VCaP (cell line): ENCODE measurements around the gene HIC1.
"Not testable (repeated sequence)": the region's sequence is repeated elsewhere in the genome, so short reads cannot be mapped to it uniquely, and the experiment has no call there.

ENCODE experiments used
- H3K27ac ChIP-seq: fragments of 450-650 bp; 2 replicates; pipeline ENCODE4 v1.5.1; 2017
- CTCF ChIP-seq: fragments of 450-650 bp; conservative IDR thresholded peaks from 2 replicates; pipeline ENCODE4 v1.5.1; 2017; ENCODE audit warnings: mild to moderate bottlenecking, moderate library complexity

HIC1 gene

GRCh38 chr17:2054512-2055291 lies at the start of gene HIC1:
HIC1 (plus strand) TSS chr17:2055103; CDS start chr17:2056691, 1,588 bp downstream.
- H3K27ac ChIP-seq = peak within 1 kb of the TSS; percentile 54
- peak; percentile 98 for TF ChIP-seq CTCF

- H3K27ac ChIP-seq = no peak overlapping the region
- TF ChIP-seq CTCF = no peak
Measured at GRCh38 chr17:2008332-2009126, 46.4 kb upstream of the HIC1 start.

- no peak for TF ChIP-seq CTCF
Measured at GRCh38 chr17:2009737-2010136, 45.2 kb upstream of the HIC1 start.

DNA sequence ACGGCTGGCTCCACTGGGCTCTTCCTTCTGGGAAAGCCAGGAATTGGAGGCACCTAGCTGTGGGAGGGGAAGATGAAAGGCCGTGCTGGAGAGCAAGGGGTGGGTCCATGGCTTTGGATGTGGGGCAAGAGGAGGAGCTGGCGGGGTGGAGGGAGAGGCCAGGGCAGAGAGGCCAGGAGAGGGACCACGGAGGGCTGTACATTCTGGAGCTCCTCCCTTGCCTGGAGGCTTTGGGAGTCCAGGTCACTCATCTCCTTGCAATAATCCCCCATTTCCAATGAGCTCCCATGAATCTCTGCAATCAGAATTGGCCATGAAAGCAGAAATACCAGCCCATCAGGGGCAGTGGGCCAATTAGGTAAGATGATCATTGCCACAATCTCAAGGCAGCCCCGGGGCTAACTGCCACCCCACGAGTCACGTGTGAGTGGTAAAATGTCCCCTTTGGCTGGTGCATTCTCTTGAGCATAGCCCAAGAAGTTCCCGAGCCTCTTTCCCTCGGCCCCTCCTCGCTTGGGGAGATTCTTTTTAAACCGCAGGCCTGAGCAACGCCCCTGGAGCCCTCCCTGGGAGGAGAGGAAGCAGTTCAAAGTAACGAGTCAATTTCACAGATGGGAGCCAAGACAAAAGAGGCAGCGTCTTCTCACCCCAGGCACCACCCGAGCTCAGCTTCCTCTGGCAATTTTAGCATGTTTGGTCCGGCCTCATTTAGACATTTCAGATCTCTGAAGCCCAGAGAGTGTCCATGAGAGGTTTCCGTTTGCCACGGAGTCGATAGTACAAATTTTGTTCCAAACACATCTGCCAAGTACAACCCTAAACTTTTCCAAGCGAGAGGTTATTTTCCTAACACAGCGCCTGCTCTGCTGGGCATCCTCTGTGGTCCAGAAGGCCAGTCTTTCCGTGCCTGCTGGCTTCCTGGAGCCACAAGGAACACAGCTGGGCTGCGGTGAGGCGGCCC lies 43.2 kb upstream of the HIC1 start:
- TF ChIP-seq CTCF = no peak
- H3K27ac ChIP-seq = peak overlapping the region; percentile 71

More at GRCh38 chr17:2009737-2010136, 45.2 kb upstream of the HIC1 start:
- H3K27ac ChIP-seq = no peak overlapping the region

DNA sequence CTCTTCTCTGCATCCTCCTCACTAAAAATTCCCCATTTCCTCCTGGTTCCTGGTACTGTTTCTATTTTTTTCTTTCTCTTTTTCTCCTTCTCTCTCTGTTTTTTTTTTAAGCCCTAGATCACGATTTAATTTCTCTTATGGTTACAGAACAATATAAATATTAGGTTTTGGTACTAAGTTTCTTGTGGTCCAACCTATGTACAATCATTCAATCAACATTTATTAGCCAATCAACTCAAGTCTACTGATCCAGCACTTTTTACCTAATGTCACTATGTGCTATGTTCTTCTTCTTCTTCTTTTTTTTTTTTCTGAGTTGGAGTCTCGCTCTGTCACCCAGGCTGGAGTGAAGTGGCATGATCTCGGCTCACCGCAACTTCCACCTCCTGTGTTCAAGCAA lies 42.4 kb upstream of the HIC1 start:
- peak overlapping the region; percentile 71 for H3K27ac ChIP-seq
- no peak for TF ChIP-seq CTCF

DNA sequence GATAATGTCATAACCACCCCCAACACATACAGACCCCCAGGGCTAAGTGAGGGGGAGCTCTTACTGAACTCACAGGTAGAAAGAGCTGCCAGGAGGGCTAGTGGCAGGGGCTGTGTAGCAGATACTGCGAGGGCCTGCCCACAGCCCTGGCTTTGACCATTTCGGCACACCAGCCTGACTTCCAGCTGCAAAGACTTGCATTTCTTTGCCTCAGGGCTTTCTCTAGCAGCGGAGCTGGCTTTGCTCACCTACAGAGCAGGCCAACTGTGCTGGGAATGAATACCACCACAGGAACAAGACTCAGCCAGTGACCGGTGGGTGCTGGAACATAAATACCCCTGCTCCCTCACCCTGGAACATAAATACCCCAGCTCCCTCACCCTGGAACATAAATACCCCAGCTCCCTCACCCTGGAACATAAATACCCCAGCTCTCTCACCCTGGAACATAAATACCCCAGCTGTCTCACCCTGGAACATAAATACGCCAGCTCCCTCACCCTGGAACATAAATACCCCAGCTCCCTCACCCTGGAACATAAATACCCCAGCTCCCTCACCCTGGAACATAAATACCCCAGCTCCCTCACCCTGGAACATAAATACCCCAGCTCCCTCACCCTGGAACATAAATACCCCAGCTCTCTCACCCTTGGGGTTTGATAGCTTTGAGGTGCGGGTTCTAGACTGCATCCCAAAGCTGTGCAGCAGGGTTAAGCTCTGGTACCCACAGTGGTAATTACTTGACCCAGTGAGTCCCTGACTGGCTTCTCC lies 41.5 kb upstream of the HIC1 start:
- H3K27ac ChIP-seq = not testable (repeated sequence)

DNA sequence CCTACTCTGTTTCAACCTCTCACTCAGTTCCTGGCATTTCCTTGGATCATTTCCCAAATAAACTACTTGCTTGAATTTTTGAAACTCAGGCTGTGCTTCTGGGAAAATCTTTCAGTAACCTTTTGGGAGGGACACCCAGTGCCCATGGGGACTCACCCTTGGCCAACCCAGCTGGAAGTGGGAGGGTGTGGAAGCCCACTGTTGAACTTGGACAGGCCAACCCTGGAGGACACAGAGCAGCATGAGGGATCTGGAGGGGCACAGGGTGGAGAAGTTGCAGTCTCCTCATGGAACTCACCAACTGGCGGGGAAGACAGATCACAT lies 40.9 kb upstream of the HIC1 start:
- no peak overlapping the region for H3K27ac ChIP-seq
- TF ChIP-seq CTCF = no peak
